Renal cortical epithelial cell (primary cell): Measurements from ENCODE around the gene IP6K1. TPM values are rescaled to one million over a fixed set of nuclear protein-coding genes. Genes with fewer than 3 reads are reported as not detected.

Experiments used
- DNase-seq: peaks from one replicate; pipeline ENCODE4 v3.0.0-alpha.2; 2011; ENCODE audit warnings: low read depth
- total RNA-seq: library from RNA; depleted of rRNA; stranded (reverse); fragments of >200 nt; gene quantifications from 2 replicates; pipeline ENCODE4 v1.2.3, GENCODE V29; 2014

Gene IP6K1
- total RNA-seq, 1 donor from 2014 or later = 78.5 TPM

DNA sequence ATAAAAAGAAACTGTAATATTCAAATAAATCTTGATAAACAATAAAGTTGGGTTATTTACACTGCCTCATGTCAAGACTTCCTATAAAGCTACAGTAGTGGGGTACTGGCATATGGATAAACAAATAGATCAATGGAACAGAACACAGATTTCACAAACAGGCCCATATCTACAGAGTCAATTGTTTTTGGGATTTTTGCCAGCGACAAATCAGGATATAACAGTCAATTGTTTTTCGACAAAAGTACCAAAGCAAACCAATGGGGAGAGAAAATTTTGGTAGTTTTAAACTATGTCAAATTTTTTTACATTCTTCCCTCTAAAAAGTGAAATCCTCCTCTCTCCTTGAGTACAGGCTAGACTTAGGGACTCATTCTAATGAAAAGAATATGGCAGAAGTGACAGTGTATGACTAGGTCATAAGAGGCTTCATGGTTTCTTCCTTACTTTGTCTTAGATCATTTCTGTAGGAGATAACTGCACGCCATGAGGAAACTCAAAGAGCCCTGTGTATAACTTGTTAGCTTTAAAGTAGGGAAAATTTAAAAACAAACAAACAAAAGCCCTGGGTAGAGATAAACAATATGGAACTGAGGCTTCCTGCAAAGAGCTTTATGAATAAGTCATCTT is 16.9 kb downstream of the IP6K1 start:
- no peak for DNase-seq

GRCh38 chr3:49763981-49764380 is 22.4 kb downstream of the IP6K1 start:
- no peak for DNase-seq

- no peak for DNase-seq
Measured at GRCh38 chr3:49761661-49762060, 24.7 kb downstream of the IP6K1 start.

DNA sequence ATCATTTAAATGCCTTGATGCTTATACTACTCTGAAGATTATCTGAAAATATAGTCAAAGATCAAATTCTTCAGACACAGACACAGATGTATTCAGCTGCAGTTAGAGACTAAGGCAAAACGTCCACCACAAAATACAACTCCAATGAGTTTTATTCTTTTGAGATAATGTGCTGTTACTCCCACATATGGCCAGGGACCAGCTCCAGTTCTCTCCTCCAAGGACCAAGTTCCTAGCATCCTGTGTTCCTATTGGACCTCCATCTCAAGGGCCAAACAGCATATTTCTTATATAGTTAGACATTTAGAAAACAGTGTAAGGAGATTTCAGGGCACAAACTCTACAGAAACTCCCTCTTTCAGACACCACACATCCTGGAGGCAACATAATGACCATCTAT is 27.1 kb downstream of the IP6K1 start:
- no peak for DNase-seq

- DNase-seq = no peak
Measured at GRCh38 chr3:49757197-49757596, 29.1 kb downstream of the IP6K1 start.

- DNase-seq = no peak
Measured at GRCh38 chr3:49756036-49756435, 30.3 kb downstream of the IP6K1 start.

DNA sequence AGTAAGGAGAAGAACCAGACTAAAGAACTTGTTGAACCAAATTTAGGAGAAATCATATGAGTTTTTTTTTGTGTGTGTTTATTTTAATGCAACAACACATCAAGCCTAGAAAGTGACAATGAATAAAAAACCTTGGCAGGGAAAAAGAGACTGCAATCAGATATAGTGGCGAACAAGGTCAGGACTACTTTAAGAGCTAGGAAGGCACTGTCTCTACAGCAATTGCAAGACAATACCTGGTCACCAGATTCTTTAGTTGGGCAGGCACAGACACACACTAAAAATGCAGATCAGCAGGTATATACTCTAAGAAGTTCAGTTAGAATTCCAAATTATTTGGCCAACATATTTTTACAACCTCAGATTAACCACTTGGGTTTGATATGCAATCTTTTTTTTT is 31.8 kb downstream of the IP6K1 start:
- DNase-seq = no peak

DNA sequence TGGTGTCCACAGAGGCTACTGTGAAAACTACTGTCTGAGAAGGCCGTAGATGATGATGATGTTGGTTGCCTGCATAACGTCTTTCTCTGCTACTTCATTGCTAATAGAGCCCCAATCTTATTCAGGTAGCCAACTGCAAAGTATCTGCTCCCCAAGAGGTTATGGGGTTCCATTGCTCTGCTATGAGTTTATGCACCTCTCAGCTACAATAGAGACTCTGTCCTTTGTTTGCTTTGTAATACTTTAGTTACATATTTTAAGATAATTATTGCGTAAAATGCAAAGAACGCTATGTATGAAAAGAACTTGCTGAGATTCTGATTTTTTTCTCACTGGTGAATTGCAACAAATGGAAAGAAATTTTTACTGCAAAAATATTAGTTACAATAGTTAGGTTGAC is 34.8 kb downstream of the IP6K1 start:
- no peak for DNase-seq

- peak; percentile 58 for DNase-seq
Measured at GRCh38 chr3:49750056-49750455, 36.3 kb downstream of the IP6K1 start.

GRCh38 chr3:49748874-49749273 is 37.5 kb downstream of the IP6K1 start:
- peak; percentile 10 for DNase-seq

DNA sequence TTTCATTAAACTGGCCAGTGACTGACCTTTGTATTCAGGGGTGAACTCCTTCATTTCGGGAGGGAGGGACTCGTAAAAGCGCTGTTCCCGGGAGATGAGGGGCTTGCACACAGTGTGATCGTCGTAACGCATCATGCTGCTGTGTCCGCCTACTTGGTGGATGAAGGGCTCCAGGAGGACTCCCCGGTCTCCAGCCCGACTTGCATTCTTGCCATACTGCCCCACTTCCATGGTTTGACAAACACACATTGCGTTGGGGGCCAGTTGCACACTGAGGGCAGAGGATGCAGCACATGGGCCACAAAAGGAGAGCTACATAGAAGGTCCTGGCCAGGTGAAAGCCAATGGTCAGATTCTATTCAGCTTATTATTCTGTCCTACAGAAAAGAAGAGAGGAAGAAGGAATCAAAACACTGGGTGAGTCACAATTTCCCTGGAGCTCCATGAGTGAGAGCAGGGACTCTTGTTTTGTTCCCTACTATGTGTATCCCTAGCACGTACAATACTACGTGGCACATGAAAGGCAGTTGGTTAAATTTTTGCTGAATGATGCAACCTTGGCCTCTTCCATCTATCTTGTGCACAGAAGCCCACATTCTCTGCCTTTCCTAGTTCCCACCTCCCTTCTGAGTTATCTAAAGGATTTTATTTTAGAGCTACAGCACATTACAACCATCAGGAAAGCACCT is 38.4 kb downstream of the IP6K1 start:
- peak; percentile 93 for DNase-seq

GRCh38 chr3:49745986-49746385 is 40.4 kb downstream of the IP6K1 start:
- peak; percentile 86 for DNase-seq

GRCh38 chr3:49740427-49740826 is 45.9 kb downstream of the IP6K1 start:
- no peak for DNase-seq

DNA sequence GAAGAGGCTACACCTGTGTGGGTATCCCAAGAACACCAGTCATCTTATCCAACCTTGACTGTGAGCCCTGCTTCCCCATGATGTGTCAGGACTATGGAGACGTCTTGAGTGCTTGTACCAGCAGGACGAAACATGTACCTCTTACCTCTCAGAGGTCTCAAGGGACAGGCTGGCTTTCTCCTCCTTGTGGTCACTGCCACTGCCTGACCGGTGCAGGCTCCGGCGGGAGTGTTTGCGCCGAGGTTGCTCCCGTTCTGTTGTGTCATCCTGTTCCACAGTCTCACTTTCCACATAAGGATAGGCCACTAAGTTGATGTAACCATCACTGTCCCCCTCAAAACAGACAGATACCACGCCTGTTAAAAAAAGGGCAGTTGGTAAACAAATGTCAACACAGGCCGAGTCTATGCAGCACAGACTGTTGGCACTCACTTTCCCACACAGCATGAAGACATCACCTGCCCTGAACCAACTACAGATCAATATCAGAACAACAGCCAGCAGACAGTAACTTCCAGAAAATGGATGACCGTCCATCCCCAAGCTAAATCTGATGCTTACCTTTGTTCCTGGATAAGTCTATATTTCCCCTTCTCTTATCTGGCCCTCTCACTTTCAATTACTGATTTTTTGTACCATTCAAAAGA is 48.2 kb downstream of the IP6K1 start:
- DNase-seq = no peak

GRCh38 chr3:49734752-49735151 is 51.6 kb downstream of the IP6K1 start:
- DNase-seq = no peak

- peak; percentile 23 for DNase-seq
Measured at GRCh38 chr3:49733551-49733950, 52.8 kb downstream of the IP6K1 start.

DNA sequence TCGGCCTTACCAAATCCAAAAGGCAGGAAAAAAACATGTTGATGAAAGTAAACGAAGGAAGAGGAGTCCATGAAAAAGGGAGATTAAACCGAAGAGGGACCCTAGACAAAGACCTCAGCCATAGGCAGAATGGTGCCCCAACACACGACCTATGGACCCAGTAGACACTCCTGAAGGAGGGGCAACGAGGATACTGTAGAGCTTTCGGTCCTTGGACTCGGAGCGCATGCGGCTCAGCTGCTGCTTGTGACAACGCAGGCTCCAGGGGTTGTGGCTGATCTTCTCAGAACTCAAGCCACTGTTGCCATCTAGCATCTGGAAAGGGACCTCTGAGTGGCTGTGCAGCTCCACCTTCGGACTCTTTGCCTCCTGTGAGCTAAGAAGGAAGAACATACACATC is 53.7 kb downstream of the IP6K1 start:
- DNase-seq = no peak

- no peak for DNase-seq
Measured at GRCh38 chr3:49729966-49730609, 56.3 kb downstream of the IP6K1 start.

GRCh38 chr3:49727924-49728361 is 58.4 kb downstream of the IP6K1 start:
- no peak for DNase-seq

- DNase-seq = no peak
Measured at GRCh38 chr3:49727154-49727923, 59.0 kb downstream of the IP6K1 start.

- DNase-seq = no peak
Measured at GRCh38 chr3:49725906-49726681, 60.2 kb downstream of the IP6K1 start.
